SU-DHL-6 (cell line): Measurements from ENCODE around the gene PRMT5.

Experiments
- H2AFZ ChIP-seq: fragments of 200-600 bp; sonication (generic); 2 replicates; pipeline ENCODE4 v1.6.1; 2014; ENCODE audit warnings: low read depth, mild to moderate bottlenecking, moderate library complexity, mixed read lengths, antibody characterized with exemption, low read length; ENCODE audit not compliant: severe bottlenecking
- H3F3A ChIP-seq: fragments of 200-600 bp; shearing (Covaris generic); 2 replicates; pipeline ENCODE4 v1.6.0; 2016; ENCODE audit warnings: antibody characterized with exemption, mild to moderate bottlenecking; ENCODE audit not compliant: insufficient read depth
- H3K27ac ChIP-seq: fragments of 200-600 bp; sonication (generic); 2 replicates; pipeline ENCODE4 v1.5.1; 2016; ENCODE audit warnings: low read depth, mild to moderate bottlenecking, low read length, moderate library complexity, mixed read lengths
- H3K27me3 ChIP-seq: fragments of 200-600 bp; sonication (generic), shearing (Covaris generic); 2 replicates; pipeline ENCODE4 v1.6.0; 2014; ENCODE audit warnings: mild to moderate bottlenecking, low read length
- H3K36me3 ChIP-seq: fragments of 200-600 bp; sonication (generic); 2 replicates; pipeline ENCODE4 v1.6.1; 2014; ENCODE audit warnings: mild to moderate bottlenecking, low read length, mixed read lengths
- H3K4me2 ChIP-seq: fragments of 300-600, 200-600 bp; shearing (Covaris generic), sonication (generic); 2 replicates; pipeline ENCODE4 v1.6.0; 2014; ENCODE audit warnings: low read length, low read depth, mild to moderate bottlenecking; ENCODE audit not compliant: poor library complexity, severe bottlenecking
- H3K4me3 ChIP-seq: fragments of 200-600 bp; sonication (generic); 2 replicates; pipeline ENCODE4 v1.5.1; 2014; ENCODE audit warnings: antibody characterized with exemption, low read length, mild to moderate bottlenecking, mixed read lengths; ENCODE audit not compliant: insufficient read depth, poor library complexity, severe bottlenecking
- H3K79me2 ChIP-seq: fragments of 200-600 bp; sonication (generic); 2 replicates; pipeline ENCODE4 v1.6.1; 2014; ENCODE audit warnings: mild to moderate bottlenecking, low read length, moderate library complexity; ENCODE audit not compliant: insufficient read depth
- H3K9ac ChIP-seq: fragments of 200-600 bp; sonication (generic); 2 replicates; pipeline ENCODE4 v1.7.0; 2014; ENCODE audit warnings: mild to moderate bottlenecking, low read length
- H3K9me2 ChIP-seq: fragments of 200-600 bp; sonication (generic); replicated peaks from 2 replicates; pipeline ENCODE4 v1.6.1; 2014; ENCODE audit warnings: low read length; ENCODE audit not compliant: insufficient read depth
- H3K9me3 ChIP-seq: fragments of 200-600 bp; sonication (generic); 2 replicates; pipeline ENCODE4 v1.6.1; 2014; ENCODE audit warnings: low read length, mixed read lengths; ENCODE audit not compliant: insufficient read depth
- H4K20me1 ChIP-seq: fragments of 200-600 bp; sonication (generic); 2 replicates; pipeline ENCODE4 v1.6.1; 2014; ENCODE audit warnings: low read depth, mild to moderate bottlenecking, antibody characterized with exemption, low read length, moderate library complexity, mixed read lengths
- EZH2phosphoT487 ChIP-seq: fragments of 200-600 bp; sonication (generic), shearing (Covaris generic); conservative IDR thresholded peaks from 2 replicates; pipeline ENCODE4 v1.6.1; 2018; ENCODE audit warnings: mild to moderate bottlenecking, antibody characterized with exemption, low read length, moderate library complexity, mixed read lengths
- TF ChIP-seq, protein P1 (sequence below): fragments of 200-600 bp; sonication (generic); IDR thresholded peaks from one replicate; pipeline ENCODE4 v1.5.1; 2017; ENCODE audit warnings: antibody characterized with exemption, mild to moderate bottlenecking, low read length, moderate library complexity; ENCODE audit not compliant: insufficient read depth, poor library complexity, severe bottlenecking

Gene PRMT5

DNA sequence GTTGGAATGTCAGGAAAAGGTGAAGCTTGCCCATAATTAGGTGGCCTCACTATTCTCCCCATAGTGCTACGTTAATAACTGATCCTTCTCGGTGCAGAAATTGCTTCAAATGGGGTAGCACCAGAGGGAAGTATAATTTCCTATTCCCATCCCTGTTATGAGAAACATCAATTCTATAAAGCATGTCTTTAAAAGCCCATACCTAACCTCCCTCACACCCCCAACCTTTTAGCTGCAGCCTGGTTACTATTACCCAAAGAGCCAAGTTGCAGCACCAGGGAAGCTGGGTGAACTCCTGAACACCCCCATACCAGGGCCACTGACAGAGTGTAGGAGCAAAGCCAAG lies 25.5 kb downstream of the PRMT5 start:
- Histone ChIP-seq H3K4me2 (no peak overlapping the region), H2AFZ (no peak overlapping the region), H3K4me3 (no peak overlapping the region), H3K79me2 (no peaks in the 10 kb centered on the region), H3K9ac (no peak overlapping the region), H3K27ac (no peak overlapping the region), H3K9me3 (no peaks in the 10 kb centered on the region), H4K20me1 (no peaks in the 10 kb centered on the region), H3K27me3 (no peaks in the 10 kb centered on the region), H3K36me3 (peaks cover 32% of the 10 kb centered on the region; the same call in 1 of the 2 replicates), H3F3A (0 out of 2 replicates have a peak, but pooled peaks cover 8% of the 10 kb centered on the region), H3K9me2 (no peaks in the 10 kb centered on the region)
- TF ChIP-seq EZH2phosphoT487: no peak
- TF ChIP-seq, protein P1, sequence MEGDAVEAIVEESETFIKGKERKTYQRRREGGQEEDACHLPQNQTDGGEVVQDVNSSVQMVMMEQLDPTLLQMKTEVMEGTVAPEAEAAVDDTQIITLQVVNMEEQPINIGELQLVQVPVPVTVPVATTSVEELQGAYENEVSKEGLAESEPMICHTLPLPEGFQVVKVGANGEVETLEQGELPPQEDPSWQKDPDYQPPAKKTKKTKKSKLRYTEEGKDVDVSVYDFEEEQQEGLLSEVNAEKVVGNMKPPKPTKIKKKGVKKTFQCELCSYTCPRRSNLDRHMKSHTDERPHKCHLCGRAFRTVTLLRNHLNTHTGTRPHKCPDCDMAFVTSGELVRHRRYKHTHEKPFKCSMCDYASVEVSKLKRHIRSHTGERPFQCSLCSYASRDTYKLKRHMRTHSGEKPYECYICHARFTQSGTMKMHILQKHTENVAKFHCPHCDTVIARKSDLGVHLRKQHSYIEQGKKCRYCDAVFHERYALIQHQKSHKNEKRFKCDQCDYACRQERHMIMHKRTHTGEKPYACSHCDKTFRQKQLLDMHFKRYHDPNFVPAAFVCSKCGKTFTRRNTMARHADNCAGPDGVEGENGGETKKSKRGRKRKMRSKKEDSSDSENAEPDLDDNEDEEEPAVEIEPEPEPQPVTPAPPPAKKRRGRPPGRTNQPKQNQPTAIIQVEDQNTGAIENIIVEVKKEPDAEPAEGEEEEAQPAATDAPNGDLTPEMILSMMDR: no peak

DNA sequence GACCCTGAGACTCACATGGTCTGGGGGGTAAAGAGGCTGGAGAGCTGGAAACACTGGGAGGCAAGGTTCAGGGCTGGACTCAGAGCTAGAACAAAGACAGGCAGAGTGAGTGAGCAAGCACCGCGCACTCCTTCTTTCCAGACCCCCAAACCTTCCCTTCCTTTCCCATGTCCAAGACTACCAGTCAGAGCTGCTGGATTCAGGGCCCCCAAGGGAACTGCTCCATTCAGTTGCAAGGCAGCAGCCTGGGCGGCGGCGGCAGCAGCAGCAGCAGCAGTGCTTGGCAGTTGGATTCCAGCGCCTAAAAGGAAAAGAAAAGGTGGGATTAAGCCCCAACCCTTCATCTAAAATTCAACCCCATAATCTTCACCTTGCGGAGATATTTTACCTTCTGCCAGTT lies 27.4 kb downstream of the PRMT5 start:
- Histone ChIP-seq H3K27ac (no peak overlapping the region), H3K4me2 (no peak overlapping the region), H3K9ac (no peak overlapping the region), H3K36me3 (peaks cover 22% of the 10 kb centered on the region; the same call in 1 of the 2 replicates), H3K27me3 (no peaks in the 10 kb centered on the region), H3F3A (0 out of 2 replicates have a peak, but pooled peaks cover 8% of the 10 kb centered on the region), H3K9me2 (no peaks in the 10 kb centered on the region), H2AFZ (no peak overlapping the region), H3K4me3 (no peak overlapping the region), H3K9me3 (no peaks in the 10 kb centered on the region), H4K20me1 (no peaks in the 10 kb centered on the region), H3K79me2 (no peaks in the 10 kb centered on the region)
- no peak for TF ChIP-seq EZH2phosphoT487
- TF ChIP-seq, protein P1: no peak

- no peaks in the 10 kb centered on the region for H4K20me1 ChIP-seq
- TF ChIP-seq EZH2phosphoT487: no peak
- TF ChIP-seq, protein P1: peak; percentile 48
- H3K27ac ChIP-seq: no peak overlapping the region
- H3K79me2 ChIP-seq: no peaks in the 10 kb centered on the region
- H3K36me3 ChIP-seq: peaks cover 14% of the 10 kb centered on the region; the same call in 1 of the 2 replicates
- no peak overlapping the region for H3K4me2 ChIP-seq
- no peaks in the 10 kb centered on the region for H3K9me2 ChIP-seq
- no peaks in the 10 kb centered on the region for H3K27me3 ChIP-seq
- 0 out of 2 replicates have a peak, but pooled peaks cover 8% of the 10 kb centered on the region for H3F3A ChIP-seq
- H3K4me3 ChIP-seq: no peak overlapping the region
- no peak overlapping the region for H3K9ac ChIP-seq
- no peak overlapping the region for H2AFZ ChIP-seq
- no peaks in the 10 kb centered on the region for H3K9me3 ChIP-seq
Observed at GRCh38 chr14:22900081-22900799, 28.9 kb downstream of the PRMT5 start.
